ENCODE measurements around the gene TRMT11. TPM values are rescaled to one million over a fixed set of nuclear protein-coding genes. Genes with fewer than 3 reads are reported as not detected.

The TRMT11 gene
- total and polyA plus RNA-seq, 9 of the 15 experiments (the other 6 are each of a cell fraction or from before 2014, with no cell fraction given) = 38.8 to 88.0 (median 59.8) TPM

- TF ChIP-seq E4F1 (CRISPR knock-in tag; IDR thresholded peaks at IDR 0.05; ENCODE audit: borderline replicate concordance) (no peak), ZFP91 (CRISPR knock-in tag; IDR thresholded peaks at IDR 0.05) (no peak), HNRNPH1 (optimal IDR thresholded peaks at IDR 0.05; ENCODE audit: low read depth, low read length) (no peak), ZNF324 (CRISPR knock-in tag; IDR thresholded peaks at IDR 0.05) (no peak), NFIC (IDR thresholded peaks at IDR 0.05) (no peak), MAFG (tag; conservative IDR thresholded peaks at IDR 0.05) (no peak), TEAD4 (IDR thresholded peaks at IDR 0.05; ENCODE audit: low read length) (no peak), TEAD4 (CRISPR knock-in tag; IDR thresholded peaks at IDR 0.05; ENCODE audit: borderline replicate concordance) (no peak), ERF (CRISPR knock-in tag; IDR thresholded peaks at IDR 0.05) (no peak), SMARCA4 (IDR thresholded peaks at IDR 0.05) (no peak), ZNF121 (CRISPR knock-in tag; conservative IDR thresholded peaks at IDR 0.05) (no peak), RBBP5 (IDR thresholded peaks at IDR 0.05; ENCODE audit: borderline replicate concordance, insufficient read depth, low read length, poor library complexity, severe bottlenecking) (no peak), ZNF449 (CRISPR knock-in tag; IDR thresholded peaks at IDR 0.05) (no peak), MECOM (CRISPR knock-in tag; IDR thresholded peaks at IDR 0.05) (no peak), ZNF584 (CRISPR knock-in tag; IDR thresholded peaks at IDR 0.05; ENCODE audit: low read depth) (no peak), NCOA2 (IDR thresholded peaks at IDR 0.05; ENCODE audit: partially characterized antibody in 2 of 2) (no peak)
Measured at GRCh38 chr6:126039284-126039683, 52.9 kb downstream of the TRMT11 start (continued).

Data from K562 (cell line).